Measurements from ENCODE around the gene EYA2.

EYA2 gene

GRCh38 chr20:46985671-46986070, 91.0 kb downstream of the EYA2 start:
- DNase-seq: no peak

DNA sequence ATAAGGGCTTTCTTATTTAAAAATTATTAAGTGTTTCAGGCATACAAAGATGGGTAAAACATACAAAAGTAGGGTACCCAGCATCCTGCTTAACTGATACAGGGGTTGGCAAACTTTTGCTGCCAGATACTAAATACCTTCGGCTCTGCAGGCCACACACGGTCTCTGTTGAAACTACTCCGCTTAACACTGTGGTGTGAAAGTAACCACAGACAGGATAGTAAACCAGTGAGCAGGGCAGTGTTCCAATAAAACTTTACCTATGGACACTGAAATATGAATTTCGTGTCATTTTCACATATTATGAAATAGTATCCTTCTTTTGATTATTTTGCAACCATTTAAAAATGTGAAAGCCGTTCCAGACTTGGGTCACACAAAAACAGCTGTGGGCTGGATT, 92.4 kb downstream of the EYA2 start:
- DNase-seq: no peak

DNA sequence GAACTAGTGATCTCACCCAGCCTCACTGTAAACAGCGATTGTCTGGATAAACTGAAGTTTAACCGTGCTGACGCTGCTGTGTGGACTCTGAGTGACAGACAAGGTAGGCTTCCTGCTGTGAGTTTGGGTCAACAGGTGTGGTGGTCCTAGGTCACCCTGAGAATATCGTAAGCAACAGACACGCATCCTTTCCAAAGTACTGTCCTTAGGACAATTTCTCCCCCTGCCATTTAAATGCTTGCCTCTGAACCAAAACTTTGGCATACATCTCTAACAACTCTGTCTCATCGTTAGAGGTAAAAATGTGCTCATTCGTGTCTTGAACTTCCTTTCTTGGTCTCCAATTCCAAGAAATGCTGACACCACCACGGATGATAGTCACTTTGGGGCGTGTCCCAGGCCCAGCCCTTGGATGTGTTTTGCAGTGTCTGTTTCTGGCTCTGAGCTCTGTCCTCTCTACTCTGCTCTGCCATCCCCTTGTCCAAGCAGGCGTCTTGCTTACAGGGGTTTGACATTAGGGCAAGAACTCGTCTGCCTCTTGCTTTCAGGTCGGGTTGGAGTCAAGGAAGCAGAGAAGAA, 95.5 kb downstream of the EYA2 start:
- DNase-seq: no peak

GRCh38 chr20:46990596-46991104, 96.0 kb downstream of the EYA2 start:
- DNase-seq: no peak

GRCh38 chr20:46991168-46991567, 96.5 kb downstream of the EYA2 start:
- DNase-seq: no peak

DNA sequence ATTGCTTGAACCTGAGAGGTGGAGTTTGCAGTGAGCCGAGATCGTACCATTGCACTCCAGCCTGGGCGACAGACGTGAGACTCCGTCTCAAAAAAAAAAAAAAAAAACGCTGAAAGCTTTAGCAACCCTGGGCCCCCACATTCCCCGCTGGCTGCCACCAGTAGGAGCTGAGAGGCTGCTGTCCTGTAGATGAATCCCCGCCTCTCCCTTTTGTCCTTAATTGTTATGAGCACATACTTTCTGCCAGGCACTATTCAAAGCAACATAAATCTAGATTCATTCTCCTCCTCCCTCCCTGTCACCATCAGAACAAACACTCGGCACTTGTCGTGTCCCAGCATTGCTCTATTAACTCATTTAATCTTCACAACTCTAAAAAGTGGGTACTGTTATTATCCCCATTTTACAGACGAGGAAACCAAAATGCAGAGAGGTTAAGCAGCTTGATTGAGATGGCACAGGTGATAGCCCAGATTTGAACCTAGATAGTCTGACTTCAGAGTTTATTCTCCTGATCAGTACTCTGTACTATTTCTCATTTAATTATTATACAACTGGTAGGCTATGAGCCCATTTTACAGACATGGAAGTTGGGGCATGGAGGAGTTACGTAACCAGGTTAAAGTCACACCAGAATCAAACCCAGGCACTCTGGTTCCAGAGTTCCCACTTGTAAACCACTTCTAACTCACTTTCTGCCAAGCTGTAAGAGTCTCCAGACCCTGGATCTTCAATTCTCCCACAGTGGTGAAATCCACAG, 97.4 kb downstream of the EYA2 start:
- DNase-seq: no peak

GRCh38 chr20:46992640-46993035, 98.0 kb downstream of the EYA2 start:
- no peak for DNase-seq

DNA sequence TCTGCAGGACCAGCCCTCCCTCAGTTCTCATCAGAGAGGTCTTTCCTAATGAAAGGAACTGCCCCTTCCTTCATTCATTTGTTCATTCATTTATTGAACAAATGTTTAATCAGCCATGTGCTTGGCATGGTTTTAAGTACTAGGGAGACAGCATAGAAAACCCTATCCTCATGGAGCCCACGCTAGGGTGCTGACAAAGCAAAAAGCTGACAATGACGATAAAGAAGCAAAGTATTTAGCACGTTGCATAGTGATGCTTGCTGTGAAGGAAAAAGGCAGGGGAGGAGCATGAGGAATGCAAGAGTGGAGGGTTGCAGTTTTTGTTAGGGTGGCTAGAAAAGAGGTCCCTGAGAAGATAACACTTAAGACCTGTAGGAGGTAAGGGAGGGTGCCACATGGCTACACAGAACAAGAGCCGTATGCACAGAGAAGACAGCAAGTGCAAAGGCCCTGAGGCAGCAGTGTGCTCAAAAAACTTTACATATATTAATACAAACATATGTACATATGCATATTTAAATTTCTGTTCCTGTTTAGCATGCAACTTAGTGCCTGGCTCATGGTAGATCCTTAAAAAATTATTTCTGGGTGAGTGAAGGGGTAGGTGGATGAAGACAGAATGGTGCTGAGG, 98.9 kb downstream of the EYA2 start:
- DNase-seq: no peak

- no peak for DNase-seq
Observed at GRCh38 chr20:46994341-46994740, 99.7 kb downstream of the EYA2 start.

DNA sequence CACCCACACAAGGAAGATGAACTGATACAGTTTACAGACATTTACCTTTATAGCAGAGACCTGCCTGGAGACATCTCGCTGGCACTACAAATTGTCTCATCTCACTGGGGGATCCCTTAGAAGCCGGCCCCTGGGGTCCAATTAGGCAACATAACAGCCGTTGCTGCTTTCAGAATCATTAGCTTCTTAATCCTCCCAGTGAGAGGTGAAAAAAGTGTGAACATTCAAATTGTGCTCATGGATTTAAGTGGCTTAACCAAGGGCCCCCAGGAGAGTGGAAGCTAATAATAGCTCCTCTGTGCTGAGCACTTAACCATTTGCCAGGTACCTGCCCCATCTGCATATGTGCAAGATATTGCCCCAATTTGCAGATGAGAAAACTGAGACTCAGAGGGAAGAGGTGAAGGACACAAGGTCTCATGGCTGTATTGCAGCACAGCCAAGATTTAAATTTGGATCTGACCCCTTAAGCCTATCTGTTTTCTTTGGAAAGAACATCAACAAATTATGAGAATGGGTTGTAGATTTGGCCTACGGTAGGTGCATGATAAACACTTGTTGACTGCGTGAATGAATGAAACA, 101.0 kb downstream of the EYA2 start:
- DNase-seq: no peak

DNA sequence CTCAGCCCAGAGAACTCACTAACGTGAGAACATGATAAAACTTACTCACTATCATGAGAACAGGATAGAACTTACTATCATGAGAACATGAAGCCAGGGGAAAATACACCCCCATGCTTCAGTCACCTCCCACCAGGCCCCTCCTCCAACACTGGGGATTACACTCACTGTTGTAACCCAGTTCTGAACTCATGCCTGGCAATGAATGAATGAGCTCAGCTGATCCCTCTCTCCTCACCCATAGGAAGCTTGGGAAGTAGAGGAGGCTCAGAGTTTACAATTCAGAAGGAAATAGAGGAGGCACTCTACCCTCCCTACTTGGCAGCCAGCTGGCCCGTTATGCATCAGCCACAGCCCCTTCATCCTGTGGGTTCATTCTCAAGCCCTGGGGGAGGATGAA, 102.5 kb downstream of the EYA2 start:
- DNase-seq: no peak

DNA sequence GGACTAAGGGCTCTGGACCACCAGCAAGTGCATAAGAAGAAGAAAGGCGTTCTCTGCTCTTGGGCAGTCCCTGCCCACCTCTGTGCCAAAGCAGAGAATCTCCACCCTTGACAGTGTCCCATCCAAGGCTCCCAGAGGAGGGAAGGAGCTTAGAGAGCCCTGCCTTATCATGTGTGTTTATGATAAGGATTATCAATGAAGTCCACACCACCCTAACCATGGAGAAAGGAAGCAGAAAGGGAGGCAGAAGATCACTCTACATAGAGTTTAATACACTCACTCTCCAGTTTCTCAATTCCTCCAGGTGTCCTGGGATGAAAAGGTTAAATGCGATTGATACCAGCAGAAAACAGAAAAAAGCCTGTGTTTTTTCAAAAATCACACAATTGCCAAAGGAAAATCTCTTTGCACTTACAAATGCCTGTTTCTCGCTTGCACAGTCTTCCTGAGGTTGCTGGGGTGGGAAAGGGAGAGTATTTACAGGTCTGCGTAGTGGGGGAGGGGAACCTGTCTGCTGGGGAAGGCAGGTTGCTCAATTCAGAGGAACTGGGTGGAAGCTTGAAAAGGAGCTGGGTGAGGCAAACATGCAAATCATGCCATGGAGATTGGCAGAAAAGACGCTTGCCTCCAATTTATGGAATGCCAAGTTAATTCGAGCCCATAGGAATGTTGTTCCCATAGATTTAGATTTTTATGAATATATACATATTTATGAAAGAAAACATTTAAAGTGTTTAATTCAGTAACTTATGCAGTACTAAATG, 104.0 kb downstream of the EYA2 start:
- no peak for DNase-seq

DNA sequence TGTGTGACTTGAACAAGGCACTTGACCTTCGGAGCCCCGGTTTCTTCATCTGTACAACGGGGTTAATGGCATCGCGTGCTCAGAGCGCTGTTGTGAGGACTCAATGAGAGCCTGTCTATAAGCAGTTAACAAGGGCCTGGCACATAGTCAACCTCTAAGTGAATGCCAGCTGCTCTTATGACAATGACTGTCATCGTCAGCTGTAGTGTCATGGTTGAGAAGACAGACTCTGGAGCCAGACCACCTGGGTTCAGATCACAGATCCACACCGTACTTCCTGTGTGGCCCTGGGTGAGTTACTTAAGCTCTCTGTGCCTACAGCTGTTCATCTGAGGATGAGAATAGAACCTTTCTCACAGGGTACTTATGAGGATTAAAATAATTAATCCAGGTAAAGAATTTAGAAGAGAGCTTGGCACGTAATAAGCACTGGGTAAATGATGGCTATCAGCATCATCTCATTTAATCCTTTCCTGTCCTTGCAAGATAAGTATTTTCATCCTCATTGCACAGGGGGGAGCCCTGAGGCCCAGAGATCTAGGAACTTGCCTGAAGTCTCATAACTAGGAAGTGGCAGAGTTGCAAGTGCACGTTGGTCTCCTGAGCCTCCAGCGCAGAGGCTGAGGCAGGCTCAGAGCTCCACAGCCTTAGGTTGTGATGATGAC, 105.3 kb downstream of the EYA2 start:
- DNase-seq: peak; percentile 95

GRCh38 chr20:47003223-47003622, 108.6 kb downstream of the EYA2 start:
- no peak for DNase-seq

DNA sequence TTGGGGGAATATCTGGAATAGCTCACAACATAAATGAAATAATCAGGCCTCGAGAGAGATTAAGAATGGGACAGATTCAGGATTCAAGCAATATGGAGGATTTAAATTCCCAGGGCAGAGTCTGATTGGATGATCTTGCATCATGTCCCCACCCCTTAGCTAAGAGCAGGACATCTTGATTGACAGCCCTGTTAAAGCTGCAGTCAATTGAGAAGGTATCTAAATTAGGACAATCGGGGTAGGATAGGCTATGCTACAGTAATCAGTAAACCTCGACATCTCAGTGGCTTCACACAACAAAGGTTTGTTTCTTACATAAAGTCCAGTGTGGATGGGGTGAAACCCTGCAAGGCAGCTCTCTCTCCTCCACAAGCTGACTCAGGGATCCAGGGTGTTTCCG, 109.5 kb downstream of the EYA2 start:
- no peak for DNase-seq

- no peak for DNase-seq
Observed at GRCh38 chr20:47007826-47008655, 113.4 kb downstream of the EYA2 start.

DNA sequence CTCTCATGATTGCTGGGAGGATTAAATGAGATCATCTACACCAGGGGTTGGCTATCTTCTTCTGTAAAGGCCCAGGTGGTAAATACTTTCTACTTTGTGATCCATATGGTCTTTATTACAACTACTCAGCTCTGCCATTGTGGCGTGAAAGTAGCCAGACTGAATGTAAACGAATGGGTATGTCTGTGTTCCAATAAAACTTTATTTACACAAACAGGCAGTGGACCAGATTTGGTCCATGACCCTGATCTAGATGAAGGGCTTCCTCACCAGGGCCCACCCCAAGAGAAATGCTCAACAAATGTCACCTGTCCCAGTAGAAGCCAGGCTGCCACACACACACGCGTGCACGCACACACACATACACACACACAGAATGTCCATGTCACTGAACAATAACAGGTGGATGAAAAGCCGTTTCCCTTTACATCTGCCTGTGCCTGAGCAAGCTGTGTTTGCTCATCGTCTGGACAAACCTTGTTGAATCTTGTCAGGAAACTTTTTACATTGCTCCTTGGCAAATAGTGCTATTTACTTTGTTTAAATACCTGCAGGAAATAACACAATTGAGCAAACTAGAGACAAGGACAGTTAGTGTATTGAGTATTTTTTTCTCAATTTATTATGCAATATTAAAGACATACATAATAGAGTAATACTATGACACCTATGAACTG, 114.3 kb downstream of the EYA2 start:
- no peak for DNase-seq

GRCh38 chr20:47009784-47010183, 115.1 kb downstream of the EYA2 start:
- DNase-seq: no peak

DNA sequence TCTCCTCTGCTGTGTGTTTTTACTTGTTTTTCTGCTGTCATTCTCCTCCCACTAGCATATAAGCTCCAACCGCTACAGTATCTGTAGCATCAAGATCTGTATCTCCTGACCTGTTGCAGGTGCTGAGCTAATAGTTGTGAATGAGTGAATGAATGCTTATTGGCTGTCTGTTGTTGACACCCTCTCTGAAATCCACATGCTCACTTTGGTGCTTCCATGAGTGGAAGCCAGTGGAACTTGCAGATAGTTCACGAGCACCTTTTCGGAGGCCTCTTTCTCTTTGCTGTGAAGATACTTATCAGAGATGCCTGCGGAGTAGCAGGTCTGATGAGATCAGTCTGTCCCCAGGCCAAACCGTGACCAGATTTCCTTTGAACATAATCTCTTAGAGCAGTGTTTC, 117.3 kb downstream of the EYA2 start:
- DNase-seq: no peak

- DNase-seq: no peak
Observed at GRCh38 chr20:47013606-47014005, 119.0 kb downstream of the EYA2 start.

- DNase-seq: no peak
Observed at GRCh38 chr20:47016068-47016664, 121.5 kb downstream of the EYA2 start.

All from NCI-H1694 (cell line).